GM18508 (cell line): ENCODE measurements around the gene ZNF750.
"Not testable (repeated sequence)": the region's sequence is repeated elsewhere in the genome, so short reads cannot be mapped to it uniquely, and the experiment has no call there.

Source experiments
- ATAC-seq: cut with Tn5 transposase; IDR thresholded peaks from one replicate; pipeline ENCODE4 v1.9.1; 2021; ENCODE audit warnings: moderate number of reproducible peaks; ENCODE audit not compliant: insufficient read depth, unreplicated experiment

The ZNF750 gene

GRCh38 chr17:82799591-82799990 lies 40.2 kb downstream of the ZNF750 start:
- ATAC-seq, result no peak

GRCh38 chr17:82798752-82799151 lies 41.1 kb downstream of the ZNF750 start:
- no peak for ATAC-seq

GRCh38 chr17:82797061-82797460 lies 42.8 kb downstream of the ZNF750 start:
- no peak for ATAC-seq

GRCh38 chr17:82795615-82796014 lies 44.2 kb downstream of the ZNF750 start:
- ATAC-seq, result no peak

- no peak for ATAC-seq
Observed at GRCh38 chr17:82794781-82795482, 44.9 kb downstream of the ZNF750 start.

- no peak for ATAC-seq
Observed at GRCh38 chr17:82793974-82794630, 45.7 kb downstream of the ZNF750 start.

GRCh38 chr17:82791532-82791931 lies 48.3 kb downstream of the ZNF750 start:
- no peak for ATAC-seq

GRCh38 chr17:82790391-82790790 lies 49.4 kb downstream of the ZNF750 start:
- no peak for ATAC-seq

- ATAC-seq, result no peak
Observed at GRCh38 chr17:82789806-82790205, 50.0 kb downstream of the ZNF750 start.

- no peak for ATAC-seq
Observed at GRCh38 chr17:82789051-82789592, 50.7 kb downstream of the ZNF750 start.

GRCh38 chr17:82788206-82789001 lies 51.4 kb downstream of the ZNF750 start:
- ATAC-seq, result no peak

- ATAC-seq, result no peak
Observed at GRCh38 chr17:82787081-82787848, 52.6 kb downstream of the ZNF750 start.

GRCh38 chr17:82786427-82786826 lies 53.4 kb downstream of the ZNF750 start:
- ATAC-seq, result no peak

- not testable (repeated sequence) for ATAC-seq
Observed at GRCh38 chr17:82785581-82785980, 54.2 kb downstream of the ZNF750 start.

- no peak for ATAC-seq
Observed at GRCh38 chr17:82783498-82783897, 56.3 kb downstream of the ZNF750 start.

- ATAC-seq, result no peak
Observed at GRCh38 chr17:82782657-82783207, 57.1 kb downstream of the ZNF750 start.

GRCh38 chr17:82781894-82782274 lies 57.9 kb downstream of the ZNF750 start:
- ATAC-seq, result no peak

GRCh38 chr17:82780971-82781893 lies 58.6 kb downstream of the ZNF750 start:
- ATAC-seq, result no peak

- no peak for ATAC-seq
Observed at GRCh38 chr17:82780195-82780594, 59.6 kb downstream of the ZNF750 start.
